Heart right ventricle (tissue), 16 donors: ENCODE results near the gene RPL23. TPM values are rescaled to one million over a fixed set of nuclear protein-coding genes. Genes with fewer than 3 reads are reported as not detected.

ENCODE experiments used
- ATAC-seq, 8 donors: fragments of 200-7000 bp; cut with Tn5 transposase; one replicate each; pipeline ENCODE4 v1.9.1; 2020; ENCODE audit warnings: mild to moderate bottlenecking in 8 of 8, moderate library complexity in 8 of 8, moderate number of reproducible peaks in 1 of 8
- DNase-seq, 2 donors: peaks; one replicate each; pipeline ENCODE4 v3.0.0-alpha.2; 2020
- H3K27ac ChIP-seq, 10 donors: fragments of 200-600 bp; sonication (generic) in 2 of 10; one replicate each; pipeline versions ENCODE4 v1.5.0 to v1.8.0; 2020 to 2022; ENCODE audit warnings: mild to moderate bottlenecking in 3 of 10
- H3K27me3 ChIP-seq, 7 donors: fragments of 200-600 bp; one replicate each; pipeline ENCODE4 v1.8.0; 2021 to 2022; ENCODE audit warnings: mild to moderate bottlenecking in 2 of 7
- H3K36me3 ChIP-seq, 9 donors: fragments of 200-600 bp; sonication (generic) in 1 of 9; one replicate each; pipeline versions ENCODE4 v1.5.0 to v1.8.0; 2020 to 2022; ENCODE audit warnings: mild to moderate bottlenecking in 2 of 9
- H3K4me1 ChIP-seq, 9 donors: fragments of 200-600 bp; sonication (generic) in 1 of 9; one replicate each; pipeline versions ENCODE4 v1.5.0 to v1.8.0; 2020 to 2022; ENCODE audit warnings: mild to moderate bottlenecking in 4 of 9
- H3K4me3 ChIP-seq, 10 donors: fragments of 200-600 bp; sonication (generic) in 2 of 10; one replicate each; pipeline versions ENCODE4 v1.5.0 to v1.8.0; 2020 to 2022; ENCODE audit warnings: mild to moderate bottlenecking in 7 of 10, moderate library complexity in 2 of 10
- H3K9me3 ChIP-seq, 11 donors: fragments of 200-600 bp in 10 of 11; sonication (generic) in 2 of 11; one replicate each; pipeline versions ENCODE4 v1.5.0 to v1.8.0; 2013 to 2022; ENCODE audit warnings: mild to moderate bottlenecking in 2 of 11, control low read depth in 1 of 11, moderate library complexity in 1 of 11
- WGBS, 2 donors: extraction: QIAGEN DNeasy Blood & Tissue Kit; methylation state at CpG; one replicate each; pipeline ENCODE4 v1.1.7; 2013; ENCODE audit warnings: inconsistent platforms in 1 of 2; 5-methylcytosine and 5-hydroxymethylcytosine counted together
- intact Hi-C, 10 donors: fragments of 100-400 bp; cut with DNase I; formaldehyde crosslinking; loops; one replicate each; pipeline versions ENCODE4 v1.11.1 to v1.14.2; 2022
- polyA plus RNA-seq, 2 donors: library from polyadenylated mRNA; stranded (reverse); fragments of 200-250 nt; gene quantifications; one replicate each; pipeline ENCODE4 v1.2.3, GENCODE V29; 2013
- total RNA-seq, 10 donors: library from RNA; stranded (reverse); fragmentation: NEBNext Ultra II Directional in 3 of 10; extraction: Animal tissue kit (Norgen Biotek cat#: 25700) in 3 of 10; gene quantifications; one replicate each; pipeline versions ENCODE4 v1.2.1 to v1.2.4, GENCODE V29; 2021 to 2023
- TF ChIP-seq, protein P1 (sequence below), 9 donors: fragments of 200-600 bp; sonication (generic) in 2 of 9; IDR thresholded peaks; one replicate each; pipeline versions ENCODE4 v1.5.0 to v1.8.0; 2021 to 2022; ENCODE audit warnings: antibody characterized with exemption in 9 of 9, mild to moderate bottlenecking in 5 of 9, moderate library complexity in 1 of 9
- donor health status: Arrhythmogenic right ventricular cardiomyopathy.
- donor health status: ischemic (EF 13 %, LVEDD 7.1; RV severe dilation, severe dysfunction).
- donor health status: healthy with polysubstance abuse.
- donor health status: DM: no; HTN: yes; CAD: no.
- donor health status: DM: no; HTN: no; CAD: no.
- donor health status: ischemic (EF 25% LVEDD 6.9; RV normal size, moderate dysfunction).
- donor health status: ischemic (EF 25% LVEDD 5.7; RV mildly dilated, moderate dysfunction).
- donor health status: healthy.
- donor health status: DM: yes; HTN: yes; CAD: no.
- donor health status: Ischemic cardiomyopathy.
- donor health status: ischemic (EF 35%, LVEDD 5.7; RV mildly dilated, moderate dysfunction).
- donor health status: nonischemic (EF 11% LVEDD 7.7; RV severe dilation, severe dysfunction).
- donor health status: DM: yes; HTN: yes; CAD: no.
- donor health status: PGD.
- donor health status: ischemic (EF 29% LVEDD 5.4; RV normal size, mild dysfunction).
- donor health status: nonischemic (EF 23%, LVEDD 6.1; RV moderate dilation, normal function).

The RPL23 gene
- total and polyA plus RNA-seq, 12 donors, result 725 to 2,733 (median 850) TPM

GRCh38 chr17:38872027-38872511 lies 18.5 kb upstream of the RPL23 start:
- H3K27ac ChIP-seq, result peak overlapping the region in 9 of 10 donors; percentile 93 to 99 (median 96)
- ATAC-seq (no peak), DNase-seq (no peak)
- 25 to 29% methylated on average over 5 of the region's 5 CpGs for WGBS, 2 donors
- H3K4me1 ChIP-seq, result peaks cover 30 to 81% (median 72%) of the 10 kb centered on the region in 9 donors
- H3K27me3 ChIP-seq, result no peaks in the 10 kb centered on the region
- no peaks in the 10 kb centered on the region for H3K9me3 ChIP-seq
- peak overlapping the region in 9 of 10 donors; percentile 76 to 99 (median 96) for H3K4me3 ChIP-seq
- H3K36me3 ChIP-seq, result peaks cover 0 to 27% (median 0%) of the 10 kb centered on the region in 9 donors
- TF ChIP-seq, protein P1, sequence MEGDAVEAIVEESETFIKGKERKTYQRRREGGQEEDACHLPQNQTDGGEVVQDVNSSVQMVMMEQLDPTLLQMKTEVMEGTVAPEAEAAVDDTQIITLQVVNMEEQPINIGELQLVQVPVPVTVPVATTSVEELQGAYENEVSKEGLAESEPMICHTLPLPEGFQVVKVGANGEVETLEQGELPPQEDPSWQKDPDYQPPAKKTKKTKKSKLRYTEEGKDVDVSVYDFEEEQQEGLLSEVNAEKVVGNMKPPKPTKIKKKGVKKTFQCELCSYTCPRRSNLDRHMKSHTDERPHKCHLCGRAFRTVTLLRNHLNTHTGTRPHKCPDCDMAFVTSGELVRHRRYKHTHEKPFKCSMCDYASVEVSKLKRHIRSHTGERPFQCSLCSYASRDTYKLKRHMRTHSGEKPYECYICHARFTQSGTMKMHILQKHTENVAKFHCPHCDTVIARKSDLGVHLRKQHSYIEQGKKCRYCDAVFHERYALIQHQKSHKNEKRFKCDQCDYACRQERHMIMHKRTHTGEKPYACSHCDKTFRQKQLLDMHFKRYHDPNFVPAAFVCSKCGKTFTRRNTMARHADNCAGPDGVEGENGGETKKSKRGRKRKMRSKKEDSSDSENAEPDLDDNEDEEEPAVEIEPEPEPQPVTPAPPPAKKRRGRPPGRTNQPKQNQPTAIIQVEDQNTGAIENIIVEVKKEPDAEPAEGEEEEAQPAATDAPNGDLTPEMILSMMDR (IDR thresholded peaks at IDR 0.05), result no peak
- intact Hi-C loops, result loop anchor here in 7 of 10 donors (5.0 to 10.0 kb wide), 6 partner anchors 35 to 283 kb away; partner anchors contain the start of genes PLXDC1 (in 3 of the 7) and FBXO47 (in 2 of the 7)

GRCh38 chr17:38871247-38872015 lies 17.9 kb upstream of the RPL23 start:
- intact Hi-C loops, result loop anchor here in 7 of 10 donors (2.0 to 10.0 kb wide), 7 partner anchors 36 to 283 kb away; partner anchors contain the start of genes PLXDC1 (in 3 of the 7) and FBXO47 (in 2 of the 7)
- Histone ChIP-seq H3K9me3 (no peaks in the 10 kb centered on the region), H3K36me3 (peaks cover 0 to 21% (median 0%) of the 10 kb centered on the region in 9 donors), H3K4me1 (peaks cover 30 to 75% (median 66%) of the 10 kb centered on the region in 9 donors), H3K27ac (peak overlapping the region in 9 of 10 donors; percentile 93 to 99 (median 96)), H3K4me3 (peak overlapping the region; percentile 75 to 99 (median 94)), H3K27me3 (no peaks in the 10 kb centered on the region)
- TF ChIP-seq, protein P1 (IDR thresholded peaks at IDR 0.05), result peak in 2 of 9 donors; percentile 15 to 29
- DNase-seq, result peak in 1 of 2 donors; percentile 69
- WGBS, 2 donors, result 32 to 36% methylated on average over 11 of the region's 11 CpGs
- ATAC-seq, result peak in 1 of 8 donors; percentile 4

DNA sequence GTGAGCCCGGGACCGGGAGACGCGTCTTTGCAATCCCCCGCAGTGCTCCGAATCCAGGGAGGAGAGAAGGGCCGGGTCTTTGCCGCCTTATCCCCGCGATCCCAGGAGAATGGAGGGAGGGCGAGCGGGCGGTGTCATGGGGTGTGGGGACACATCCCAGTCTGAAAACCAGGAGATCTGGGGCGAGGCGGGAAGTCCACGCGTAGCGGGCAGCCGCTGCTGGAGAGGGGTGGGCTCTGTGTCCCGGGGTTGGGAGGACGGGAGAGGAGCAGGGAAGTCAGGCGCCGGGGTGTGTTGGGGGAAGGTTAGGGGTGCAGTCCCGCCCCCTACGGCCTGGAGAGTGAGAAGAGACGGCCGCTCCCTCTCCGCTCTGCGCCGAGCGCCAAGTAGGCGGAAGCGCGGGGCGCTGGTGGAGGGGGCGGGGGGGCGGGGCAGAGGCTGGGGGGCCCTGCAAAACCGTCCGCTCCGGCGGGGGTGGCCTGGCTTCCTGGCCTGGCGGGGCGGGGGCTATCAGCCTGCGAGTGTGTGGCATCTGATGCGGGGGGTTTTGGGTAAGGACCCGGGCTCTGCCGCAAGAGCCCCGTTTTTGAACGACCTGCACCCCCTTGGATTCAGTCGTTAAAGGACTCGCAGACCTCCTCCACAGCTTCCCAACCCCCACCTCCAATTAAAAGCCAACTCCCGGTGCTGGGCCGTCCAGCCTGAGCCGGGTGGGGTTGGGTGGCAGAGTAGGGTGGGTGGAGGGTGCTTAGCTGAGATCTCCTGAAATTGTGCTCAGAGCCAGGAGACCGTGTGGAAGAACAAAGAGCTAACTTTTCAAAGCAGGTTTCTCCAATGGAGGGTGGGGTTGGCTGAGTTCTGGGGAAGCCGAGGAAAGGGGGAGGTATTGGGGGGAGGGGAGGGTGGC lies 17.0 kb upstream of the RPL23 start:
- TF ChIP-seq, protein P1 (IDR thresholded peaks at IDR 0.05), result no peak
- DNase-seq (peak; percentile 74 to 76), ATAC-seq (peak; percentile 49 to 71 (median 67))
- intact Hi-C loops, result loop anchor here in 7 of 10 donors (2.0 to 10.0 kb wide), 7 partner anchors 37 to 284 kb away; partner anchors contain the start of genes PLXDC1 (in 3 of the 7) and FBXO47 (in 2 of the 7)
- Histone ChIP-seq H3K36me3 (peaks cover 0 to 19% (median 0%) of the 10 kb centered on the region in 9 donors), H3K9me3 (no peaks in the 10 kb centered on the region), H3K4me3 (peak overlapping the region; percentile 75 to 99 (median 94)), H3K4me1 (peaks cover 27 to 66% (median 57%) of the 10 kb centered on the region in 9 donors), H3K27ac (peak overlapping the region; percentile 85 to 99 (median 95)), H3K27me3 (no peaks in the 10 kb centered on the region)
- WGBS, 2 donors, result 1% methylated on average over 47 to 51 of the region's 56 CpGs
